ENCODE measurements around the gene BEND4.

BEND4 gene

DNA sequence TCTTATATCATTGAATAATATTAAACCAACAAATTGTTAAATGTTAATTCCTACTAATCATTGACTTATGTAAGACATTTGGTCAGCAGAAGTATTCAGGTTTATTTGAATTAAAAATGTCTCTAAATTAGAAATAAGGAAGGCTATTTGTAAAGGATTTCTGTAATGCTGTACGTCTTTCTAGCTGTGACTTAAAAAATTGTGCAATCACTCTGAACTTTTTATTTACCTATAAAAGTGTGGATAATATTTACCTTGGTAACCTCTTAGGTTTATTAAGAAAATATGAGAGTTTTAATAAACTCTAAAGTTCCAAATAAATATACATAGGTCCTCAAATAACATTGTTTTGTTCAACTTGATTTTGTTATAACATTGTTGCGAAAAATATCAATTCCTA, 85.2 kb downstream of the BEND4 start:
- TF ChIP-seq POLR2AphosphoS5 (IDR thresholded peaks at IDR 0.05; ENCODE audit: low read depth) (no peak), GABPA (IDR thresholded peaks at IDR 0.05; ENCODE audit: low read depth) (no peak), SPI1 (IDR thresholded peaks at IDR 0.05; ENCODE audit: borderline replicate concordance, low read depth) (no peak), CTCF (IDR thresholded peaks at IDR 0.05; ENCODE audit: insufficient read depth, low read length) (no peak)
- TF ChIP-seq, protein P1, sequence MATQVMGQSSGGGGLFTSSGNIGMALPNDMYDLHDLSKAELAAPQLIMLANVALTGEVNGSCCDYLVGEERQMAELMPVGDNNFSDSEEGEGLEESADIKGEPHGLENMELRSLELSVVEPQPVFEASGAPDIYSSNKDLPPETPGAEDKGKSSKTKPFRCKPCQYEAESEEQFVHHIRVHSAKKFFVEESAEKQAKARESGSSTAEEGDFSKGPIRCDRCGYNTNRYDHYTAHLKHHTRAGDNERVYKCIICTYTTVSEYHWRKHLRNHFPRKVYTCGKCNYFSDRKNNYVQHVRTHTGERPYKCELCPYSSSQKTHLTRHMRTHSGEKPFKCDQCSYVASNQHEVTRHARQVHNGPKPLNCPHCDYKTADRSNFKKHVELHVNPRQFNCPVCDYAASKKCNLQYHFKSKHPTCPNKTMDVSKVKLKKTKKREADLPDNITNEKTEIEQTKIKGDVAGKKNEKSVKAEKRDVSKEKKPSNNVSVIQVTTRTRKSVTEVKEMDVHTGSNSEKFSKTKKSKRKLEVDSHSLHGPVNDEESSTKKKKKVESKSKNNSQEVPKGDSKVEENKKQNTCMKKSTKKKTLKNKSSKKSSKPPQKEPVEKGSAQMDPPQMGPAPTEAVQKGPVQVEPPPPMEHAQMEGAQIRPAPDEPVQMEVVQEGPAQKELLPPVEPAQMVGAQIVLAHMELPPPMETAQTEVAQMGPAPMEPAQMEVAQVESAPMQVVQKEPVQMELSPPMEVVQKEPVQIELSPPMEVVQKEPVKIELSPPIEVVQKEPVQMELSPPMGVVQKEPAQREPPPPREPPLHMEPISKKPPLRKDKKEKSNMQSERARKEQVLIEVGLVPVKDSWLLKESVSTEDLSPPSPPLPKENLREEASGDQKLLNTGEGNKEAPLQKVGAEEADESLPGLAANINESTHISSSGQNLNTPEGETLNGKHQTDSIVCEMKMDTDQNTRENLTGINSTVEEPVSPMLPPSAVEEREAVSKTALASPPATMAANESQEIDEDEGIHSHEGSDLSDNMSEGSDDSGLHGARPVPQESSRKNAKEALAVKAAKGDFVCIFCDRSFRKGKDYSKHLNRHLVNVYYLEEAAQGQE (IDR thresholded peaks at IDR 0.05; ENCODE audit: insufficient replicate concordance, low read depth) = no peak
- Histone ChIP-seq H3K4me3 (replicated peaks; ENCODE audit: insufficient read depth, low read length) (no peak overlapping the region), H3K27me3 (ENCODE audit: insufficient read depth, poor library complexity, severe bottlenecking) (no peaks in the 10 kb centered on the region), H3K27ac (replicated peaks) (no peak overlapping the region)
- no peak for DNase-seq (ENCODE audit: low read depth in 1 of 2, low spot score in 1 of 2)

- H3K27me3 ChIP-seq (ENCODE audit: insufficient read depth, poor library complexity, severe bottlenecking) = no peaks in the 10 kb centered on the region
- H3K4me3 ChIP-seq (replicated peaks; ENCODE audit: insufficient read depth, low read length) = no peak overlapping the region
- H3K27ac ChIP-seq (replicated peaks) = no peak overlapping the region
- no peak for TF ChIP-seq CTCF (IDR thresholded peaks at IDR 0.05; ENCODE audit: insufficient read depth, low read length)
- no peak for DNase-seq (ENCODE audit: low read depth in 1 of 2, low spot score in 1 of 2)
Measured at GRCh38 chr4:42066402-42066801, 86.1 kb downstream of the BEND4 start.
